CD4-positive, alpha-beta T cell (primary cell): ENCODE measurements around the gene SPATA13. TPM values are rescaled to one million over a fixed set of nuclear protein-coding genes. Genes with fewer than 3 reads are reported as not detected.

Source experiments
- ATAC-seq: fragments of 200-7000 bp; cut with Tn5 transposase; one replicate; pipeline ENCODE4 v1.10.0; 2022; ENCODE audit warnings: mild to moderate bottlenecking; ENCODE audit not compliant: poor library complexity
- CTCF ChIA-PET: fragments of 350-600 bp; sonication (Branson Sonifier 250); formaldehyde crosslinking; loops from one replicate; lab custom pipeline; 2021; ENCODE audit warnings: antibody characterized with exemption, inconsistent platforms; lab: Charles Lee
- POLR2A ChIA-PET: fragments of 350-600 bp; sonication (Branson Sonifier 250); formaldehyde crosslinking; loops from one replicate; lab custom pipeline; 2021; ENCODE audit warnings: antibody characterized with exemption, inconsistent platforms; lab: Charles Lee
- DNase-seq, 14 experiments: peaks; one replicate each; pipeline ENCODE4 v3.0.0-alpha.2; 2013 to 2020; ENCODE audit warnings: mixed read lengths in 2 of 14
- H3K27ac ChIP-seq, 2 donors: one replicate each; pipeline versions ENCODE4 v1.5.1 to v1.7.0; 2013; ENCODE audit warnings: low read length in 2 of 2, low read depth in 1 of 2, mild to moderate bottlenecking in 1 of 2
- H3K27me3 ChIP-seq, 2 experiments: 1 replicate in 1 of 2; 2 replicates in 1 of 2; pipeline versions ENCODE4 v1.6.1 to v1.7.0; 2013; ENCODE audit warnings: low read length in 2 of 2, control low read depth in 1 of 2, mild to moderate bottlenecking in 1 of 2, moderate library complexity in 1 of 2; ENCODE audit not compliant: insufficient read depth in 2 of 2, control insufficient read depth in 1 of 2
- H3K36me3 ChIP-seq: one replicate; pipeline ENCODE4 v1.6.1; 2013; ENCODE audit warnings: low read length, control low read depth; ENCODE audit not compliant: insufficient read depth
- H3K4me1 ChIP-seq: one replicate; pipeline ENCODE4 v1.6.1; 2013; ENCODE audit warnings: low read length, control low read depth; ENCODE audit not compliant: insufficient read depth
- H3K4me3 ChIP-seq: one replicate; pipeline ENCODE4 v1.5.1; 2013; ENCODE audit warnings: mild to moderate bottlenecking, low read length, moderate library complexity
- H3K9me3 ChIP-seq, 2 experiments: 1 replicate in 1 of 2; 2 replicates in 1 of 2; pipeline versions ENCODE4 v1.6.1 to v1.7.0; 2013; ENCODE audit warnings: low read length in 2 of 2, mild to moderate bottlenecking in 2 of 2, control low read depth in 1 of 2, moderate library complexity in 1 of 2; ENCODE audit not compliant: control insufficient read depth in 1 of 2, insufficient read depth in 1 of 2
- H3K27ac Mint-ChIP-seq: one replicate; pipeline ENCODE4 v1.8.0; 2020; ENCODE audit warnings: mixed read lengths
- H3K27me3 Mint-ChIP-seq: one replicate; pipeline ENCODE4 v1.8.0; 2021; ENCODE audit warnings: mixed read lengths
- H3K36me3 Mint-ChIP-seq: one replicate; pipeline ENCODE4 v1.8.0; 2021; ENCODE audit warnings: low read depth, mixed read lengths
- H3K4me1 Mint-ChIP-seq: one replicate; pipeline ENCODE4 v1.8.0; 2021; ENCODE audit warnings: low read depth, mixed read lengths
- H3K4me3 Mint-ChIP-seq: one replicate; pipeline ENCODE4 v1.8.0; 2020; ENCODE audit warnings: mild to moderate bottlenecking, mixed read lengths
- H3K9me3 Mint-ChIP-seq: one replicate; pipeline ENCODE4 v1.8.0; 2020; ENCODE audit warnings: mixed read lengths
- intact Hi-C, 2 experiments: fragments of 100-400 bp; cut with DNase I in 1 of 2; cut with micrococcal nuclease in 1 of 2; formaldehyde crosslinking; loops; one replicate each; pipeline versions ENCODE4 v1.15.1 to v1.9.0; 2023 to 2025; cut with DNase I, micrococcal nuclease
- total RNA-seq, 174 experiments: library from RNA in 2 of 174; stranded (reverse) in 2 of 174; gene quantifications; one replicate each; pipeline ENCODE4 v1.2.3 and lab custom pipeline; 2021 to 2026
- TF ChIP-seq, protein P1 (sequence below): fragments of 200-600 bp; IDR thresholded peaks from one replicate; pipeline ENCODE4 v1.8.0; 2022; ENCODE audit warnings: antibody characterized with exemption, mild to moderate bottlenecking

The SPATA13 gene
- total RNA-seq, 2 experiments from 2014 or later, result 87.7 to 94.6 TPM

DNA sequence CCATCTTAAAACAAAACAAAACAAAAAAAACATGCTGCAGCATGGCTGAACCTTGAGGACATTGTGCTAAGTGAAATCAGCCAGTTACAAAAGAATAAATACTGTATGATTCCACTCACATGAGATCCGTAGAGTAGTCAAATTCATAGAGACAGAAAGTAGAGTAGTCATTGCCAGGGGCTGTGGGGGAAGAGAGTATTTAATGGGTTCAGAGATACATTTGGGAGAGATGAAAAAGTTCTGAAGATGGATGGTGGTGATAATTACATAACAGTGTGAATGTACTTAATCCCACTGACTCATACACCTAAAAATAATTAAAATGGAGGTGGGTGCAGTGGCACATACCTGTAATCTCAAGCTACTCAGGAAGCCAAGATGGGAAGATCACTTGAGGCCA lies 76.8 kb downstream of the SPATA13 start:
- DNase-seq (no peak), ATAC-seq (no peak)
- intact Hi-C loops, result loop anchor here in 1 of 2 experiments (10.0 kb wide), 1 partner anchor 47 kb away; no protein-coding TSS in a partner anchor
- H3K36me3 ChIP-seq, result no peaks in the 10 kb centered on the region
- H3K27ac ChIP-seq, result no peak overlapping the region
- Mint-ChIP-seq H3K36me3 (no peaks in the 10 kb centered on the region), H3K4me1 (peaks cover 5% of the 10 kb centered on the region), H3K4me3 (no peak overlapping the region), H3K27ac (no peak overlapping the region), H3K27me3 (no peaks in the 10 kb centered on the region), H3K9me3 (no peaks in the 10 kb centered on the region)
- H3K27me3 ChIP-seq, result no peaks in the 10 kb centered on the region
- TF ChIP-seq, protein P1, sequence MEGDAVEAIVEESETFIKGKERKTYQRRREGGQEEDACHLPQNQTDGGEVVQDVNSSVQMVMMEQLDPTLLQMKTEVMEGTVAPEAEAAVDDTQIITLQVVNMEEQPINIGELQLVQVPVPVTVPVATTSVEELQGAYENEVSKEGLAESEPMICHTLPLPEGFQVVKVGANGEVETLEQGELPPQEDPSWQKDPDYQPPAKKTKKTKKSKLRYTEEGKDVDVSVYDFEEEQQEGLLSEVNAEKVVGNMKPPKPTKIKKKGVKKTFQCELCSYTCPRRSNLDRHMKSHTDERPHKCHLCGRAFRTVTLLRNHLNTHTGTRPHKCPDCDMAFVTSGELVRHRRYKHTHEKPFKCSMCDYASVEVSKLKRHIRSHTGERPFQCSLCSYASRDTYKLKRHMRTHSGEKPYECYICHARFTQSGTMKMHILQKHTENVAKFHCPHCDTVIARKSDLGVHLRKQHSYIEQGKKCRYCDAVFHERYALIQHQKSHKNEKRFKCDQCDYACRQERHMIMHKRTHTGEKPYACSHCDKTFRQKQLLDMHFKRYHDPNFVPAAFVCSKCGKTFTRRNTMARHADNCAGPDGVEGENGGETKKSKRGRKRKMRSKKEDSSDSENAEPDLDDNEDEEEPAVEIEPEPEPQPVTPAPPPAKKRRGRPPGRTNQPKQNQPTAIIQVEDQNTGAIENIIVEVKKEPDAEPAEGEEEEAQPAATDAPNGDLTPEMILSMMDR, result no peak
- no peaks in the 10 kb centered on the region for H3K4me1 ChIP-seq
- ChIA-PET POLR2A (no interaction called here), CTCF (interaction anchor here (1.9 kb wide), 1 partner anchor 9 kb away, joined by 9 read pairs; no protein-coding TSS in a partner anchor)
- H3K4me3 ChIP-seq, result no peak overlapping the region
- H3K9me3 ChIP-seq, result no peaks in the 10 kb centered on the region

DNA sequence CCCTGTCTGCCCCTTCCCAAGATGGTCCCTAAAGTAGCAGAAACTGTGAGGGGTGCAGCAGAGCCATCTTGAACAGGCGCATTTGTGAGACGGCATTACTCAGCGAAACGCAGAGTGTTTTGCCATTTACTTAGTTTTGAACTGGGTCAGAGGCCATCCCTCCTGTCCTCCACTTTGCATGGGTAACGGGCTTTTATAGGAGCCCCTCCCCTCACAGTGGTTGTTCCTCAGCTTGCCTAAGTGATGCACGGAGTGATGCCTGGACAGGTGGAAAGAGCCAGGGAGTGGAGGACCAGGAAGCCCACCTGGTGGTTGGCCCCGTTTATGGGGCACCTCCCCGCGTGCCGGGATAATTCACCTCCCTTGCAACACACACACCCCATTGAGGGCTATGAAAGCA lies 80.8 kb downstream of the SPATA13 start:
- POLR2A ChIA-PET, result interaction anchor here (0.5 kb wide), 1 partner anchor 214 kb away, joined by 5 read pairs; no protein-coding TSS in a partner anchor
- no peaks in the 10 kb centered on the region for H3K27me3 ChIP-seq
- H3K9me3 Mint-ChIP-seq, result no peaks in the 10 kb centered on the region
- TF ChIP-seq, protein P1, result no peak
- H3K27me3 Mint-ChIP-seq, result no peaks in the 10 kb centered on the region
- DNase-seq, result no peak
- H3K36me3 ChIP-seq, result no peaks in the 10 kb centered on the region
- no peaks in the 10 kb centered on the region for H3K4me1 ChIP-seq
- no peaks in the 10 kb centered on the region for H3K9me3 ChIP-seq
- CTCF ChIA-PET, result interaction anchor here (0.5 to 1.4 kb wide), 2 partner anchors 12 to 69 kb away, joined by 4 read pairs; no protein-coding TSS in a partner anchor
- no peak for ATAC-seq
- H3K36me3 Mint-ChIP-seq, result no peaks in the 10 kb centered on the region
- H3K4me3 ChIP-seq, result no peak overlapping the region
- H3K27ac Mint-ChIP-seq, result no peak overlapping the region
- H3K27ac ChIP-seq, result no peak overlapping the region
- no peak overlapping the region for H3K4me3 Mint-ChIP-seq
- intact Hi-C loops, result no loop called here
- H3K4me1 Mint-ChIP-seq, result no peaks in the 10 kb centered on the region

DNA sequence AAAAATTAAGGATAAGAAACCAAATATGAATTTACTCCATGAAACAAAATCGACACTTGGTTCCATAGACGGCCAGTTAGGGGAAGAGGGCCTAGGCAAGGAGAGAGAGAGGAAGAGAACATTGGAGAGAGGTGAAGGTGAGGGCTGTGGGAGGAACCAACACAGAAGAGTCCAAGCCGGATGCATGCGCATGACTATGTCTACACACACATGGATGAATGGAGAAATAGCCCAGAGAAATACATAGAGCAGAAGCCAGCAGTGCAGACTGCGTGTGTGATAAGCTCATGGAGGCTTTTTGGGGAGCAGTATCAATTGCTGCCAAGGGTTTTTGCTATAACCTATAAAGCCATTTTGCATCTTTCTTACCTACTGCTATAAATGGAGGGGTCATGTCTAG lies 81.6 kb downstream of the SPATA13 start:
- no peak overlapping the region for H3K4me3 Mint-ChIP-seq
- Histone ChIP-seq H3K27ac (no peak overlapping the region), H3K4me1 (no peaks in the 10 kb centered on the region), H3K36me3 (no peaks in the 10 kb centered on the region), H3K9me3 (no peaks in the 10 kb centered on the region), H3K27me3 (no peaks in the 10 kb centered on the region), H3K4me3 (no peak overlapping the region)
- ChIA-PET CTCF (interaction anchor here (1.4 kb wide), 1 partner anchor 13 kb away, joined by 4 read pairs; no protein-coding TSS in a partner anchor), POLR2A (no interaction called here)
- DNase-seq (no peak), ATAC-seq (no peak)
- H3K36me3 Mint-ChIP-seq, result no peaks in the 10 kb centered on the region
- H3K27ac Mint-ChIP-seq, result no peak overlapping the region
- intact Hi-C loops, result no loop called here
- no peaks in the 10 kb centered on the region for H3K27me3 Mint-ChIP-seq
- TF ChIP-seq, protein P1, result no peak
- no peaks in the 10 kb centered on the region for H3K9me3 Mint-ChIP-seq
- no peaks in the 10 kb centered on the region for H3K4me1 Mint-ChIP-seq
